AG04449 (cell line): ENCODE measurements around the gene HHLA2.

Source experiments
- CTCF ChIA-PET: fragments of 350-600 bp; formaldehyde crosslinking; extraction: SDS; loops from one replicate; lab custom pipeline; 2021; ENCODE audit warnings: antibody characterized with exemption; lab: Yijun Ruan, JAX
- POLR2A ChIA-PET: fragments of 400-600, 350-600 bp; formaldehyde crosslinking; extraction: SDS; loops from one replicate; lab custom pipeline; 2020; ENCODE audit warnings: antibody characterized with exemption, inconsistent platforms; lab: Yijun Ruan, JAX
- DNase-seq: peaks from one replicate; pipeline ENCODE4 v3.0.0-alpha.2; 2010; ENCODE audit warnings: low read depth, low spot score
- H3K4me3 ChIP-seq: 2 replicates; pipeline ENCODE4 v1.5.1; 2011; ENCODE audit warnings: low read depth, mild to moderate bottlenecking, control low read depth, low read length
- TF ChIP-seq, protein P1 (sequence below): IDR thresholded peaks from one replicate; pipeline ENCODE4 v1.5.1; 2011; ENCODE audit warnings: mild to moderate bottlenecking, moderate library complexity, low read length, control low read depth, inconsistent platforms; ENCODE audit not compliant: insufficient read depth; ENCODE audit errors: missing control alignments

HHLA2 gene

DNA sequence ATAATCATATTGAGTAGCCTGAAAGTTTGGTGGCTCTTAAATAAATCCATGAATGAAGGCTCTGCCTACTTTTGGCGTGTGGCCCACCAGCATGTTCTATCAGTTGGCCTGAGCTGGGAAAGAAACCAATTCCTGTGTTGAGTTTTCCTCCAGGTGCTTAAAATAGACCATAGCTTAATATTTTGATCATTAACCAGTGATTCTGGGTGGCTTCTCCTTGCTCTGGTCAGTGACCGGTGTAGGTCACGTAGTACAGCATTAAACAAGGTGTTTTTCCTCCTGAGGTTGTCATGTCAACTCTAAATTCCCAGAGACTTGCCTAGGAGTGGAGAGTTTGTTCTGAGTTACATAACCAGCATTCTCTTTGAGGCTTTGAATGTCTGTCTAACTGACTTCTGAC, 1.3 kb downstream of the HHLA2 start:
- no peak overlapping the region for H3K4me3 ChIP-seq
- CTCF ChIA-PET, result no interaction called here
- no peak for DNase-seq
- POLR2A ChIA-PET, result no interaction called here
- TF ChIP-seq, protein P1, sequence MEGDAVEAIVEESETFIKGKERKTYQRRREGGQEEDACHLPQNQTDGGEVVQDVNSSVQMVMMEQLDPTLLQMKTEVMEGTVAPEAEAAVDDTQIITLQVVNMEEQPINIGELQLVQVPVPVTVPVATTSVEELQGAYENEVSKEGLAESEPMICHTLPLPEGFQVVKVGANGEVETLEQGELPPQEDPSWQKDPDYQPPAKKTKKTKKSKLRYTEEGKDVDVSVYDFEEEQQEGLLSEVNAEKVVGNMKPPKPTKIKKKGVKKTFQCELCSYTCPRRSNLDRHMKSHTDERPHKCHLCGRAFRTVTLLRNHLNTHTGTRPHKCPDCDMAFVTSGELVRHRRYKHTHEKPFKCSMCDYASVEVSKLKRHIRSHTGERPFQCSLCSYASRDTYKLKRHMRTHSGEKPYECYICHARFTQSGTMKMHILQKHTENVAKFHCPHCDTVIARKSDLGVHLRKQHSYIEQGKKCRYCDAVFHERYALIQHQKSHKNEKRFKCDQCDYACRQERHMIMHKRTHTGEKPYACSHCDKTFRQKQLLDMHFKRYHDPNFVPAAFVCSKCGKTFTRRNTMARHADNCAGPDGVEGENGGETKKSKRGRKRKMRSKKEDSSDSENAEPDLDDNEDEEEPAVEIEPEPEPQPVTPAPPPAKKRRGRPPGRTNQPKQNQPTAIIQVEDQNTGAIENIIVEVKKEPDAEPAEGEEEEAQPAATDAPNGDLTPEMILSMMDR, result no peak

DNA sequence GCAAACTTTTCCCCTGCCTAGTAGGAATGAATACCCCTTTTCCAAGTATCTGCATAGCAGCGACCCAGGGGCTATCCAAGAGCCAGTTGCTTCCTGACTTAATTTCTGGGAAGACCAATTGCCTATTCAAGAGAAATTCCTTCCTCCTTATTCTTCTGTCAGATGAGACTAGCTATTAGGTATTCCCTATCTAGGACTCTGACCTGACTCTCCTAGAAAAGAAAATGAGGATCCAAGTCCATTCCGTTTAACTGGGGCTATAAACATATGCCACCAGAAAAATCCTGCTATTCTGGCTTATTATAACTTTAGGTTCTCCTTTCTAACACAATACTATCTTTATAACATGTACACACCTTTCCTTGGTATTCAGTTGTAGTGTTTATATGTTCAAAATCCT, 1.7 kb downstream of the HHLA2 start:
- ChIA-PET CTCF (no interaction called here), POLR2A (no interaction called here)
- no peak overlapping the region for H3K4me3 ChIP-seq
- TF ChIP-seq, protein P1, result no peak
- DNase-seq, result no peak

DNA sequence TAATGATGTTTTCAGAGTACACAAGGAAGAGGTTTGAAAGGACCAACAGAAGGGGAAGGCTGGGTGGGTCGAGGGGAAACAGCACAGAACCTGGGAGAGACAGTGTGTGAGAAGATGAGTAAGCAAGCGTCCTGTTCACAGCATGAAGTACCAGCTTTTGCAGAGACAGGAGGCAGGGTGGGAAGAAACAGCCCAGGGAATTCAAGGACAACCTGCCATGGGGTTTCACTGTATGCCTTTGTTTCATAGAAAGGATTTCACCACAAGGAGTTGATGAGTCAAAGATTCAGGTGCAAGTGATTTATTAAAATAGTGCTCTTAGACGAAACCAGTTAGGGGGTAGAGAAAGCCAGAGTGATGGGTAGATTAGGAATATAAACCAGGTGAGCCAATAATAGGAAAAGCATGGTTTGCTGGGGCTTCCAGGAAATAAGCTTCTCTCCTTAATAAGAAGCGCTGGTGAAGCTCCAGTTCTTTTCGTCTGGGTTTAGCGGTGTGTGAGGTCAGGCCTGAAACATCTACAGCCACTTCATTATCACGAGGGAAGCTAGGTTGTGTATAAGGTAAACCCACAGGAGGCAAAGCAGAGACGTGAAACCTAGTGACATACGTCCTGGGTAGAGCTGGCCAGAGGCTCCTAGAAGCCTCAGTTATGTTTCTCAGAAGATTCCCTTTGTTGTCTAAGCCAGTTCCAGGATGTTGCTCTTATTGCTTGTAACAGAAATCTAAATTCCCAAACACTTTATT, 3.9 kb downstream of the HHLA2 start:
- CTCF ChIA-PET, result interaction anchor here (0.7 to 1.3 kb wide), 4 partner anchors 10 to 373 kb away, joined by 3 read pairs; no protein-coding TSS in a partner anchor
- H3K4me3 ChIP-seq, result no peak overlapping the region
- POLR2A ChIA-PET, result no interaction called here
- no peak for DNase-seq
- TF ChIP-seq, protein P1, result no peak

DNA sequence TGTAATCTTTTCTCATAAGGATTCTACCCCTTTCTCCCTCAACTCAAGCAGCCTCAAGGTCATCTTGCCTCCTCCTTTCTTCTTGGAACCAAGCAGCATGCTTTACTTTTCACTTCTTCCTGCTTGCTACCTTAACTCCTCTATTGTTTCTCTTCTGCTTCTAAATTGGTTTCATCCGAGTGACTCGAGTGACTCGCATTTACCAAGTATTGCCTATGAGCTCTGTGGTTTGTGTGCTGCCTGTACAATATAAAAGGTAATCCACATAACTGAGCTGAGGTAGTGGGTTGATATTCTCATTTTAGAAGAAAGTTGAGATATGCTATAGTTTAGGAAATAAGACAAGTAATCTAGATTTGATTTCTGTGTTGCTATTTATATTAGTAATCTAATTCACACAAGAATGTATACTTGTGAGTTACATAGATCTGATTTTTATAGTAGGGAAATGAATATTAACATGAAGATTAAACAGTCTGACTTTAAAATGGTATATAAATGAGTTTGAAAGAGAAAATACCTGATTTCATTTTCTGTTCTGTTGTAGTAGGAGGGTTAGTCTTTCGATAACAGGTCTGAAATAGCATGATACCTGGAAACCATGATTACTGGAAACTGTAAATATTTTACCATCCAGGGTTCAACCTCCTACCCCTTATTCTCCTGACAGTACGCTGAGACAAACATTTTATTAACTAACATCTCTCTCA, 5.5 kb downstream of the HHLA2 start:
- ChIA-PET CTCF (interaction anchor here (1.3 kb wide), 1 partner anchor 21 kb away, joined by 3 read pairs; no protein-coding TSS in a partner anchor), POLR2A (no interaction called here)
- TF ChIP-seq, protein P1, result no peak
- no peak overlapping the region for H3K4me3 ChIP-seq
- no peak for DNase-seq

DNA sequence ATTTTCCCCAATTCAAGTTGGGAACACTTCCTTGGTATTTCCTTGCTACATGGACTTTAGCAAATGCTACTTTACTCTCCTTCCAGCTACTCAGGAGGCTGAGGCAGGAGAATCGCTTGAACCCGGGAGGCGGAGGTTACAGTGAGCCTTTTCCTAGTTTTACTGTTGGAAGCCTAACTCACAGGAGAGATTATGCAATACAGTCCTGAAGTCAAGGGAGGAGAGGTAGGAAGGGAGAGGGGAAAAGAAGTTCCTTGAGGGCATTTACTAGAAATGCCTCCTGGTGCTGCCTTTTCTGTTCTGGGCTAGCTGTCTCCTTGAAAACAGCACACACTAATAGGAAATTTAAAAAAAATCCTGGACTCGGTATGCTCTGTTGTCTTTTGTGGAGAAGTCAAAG, 6.2 kb downstream of the HHLA2 start:
- no peak for DNase-seq
- TF ChIP-seq, protein P1, result no peak
- ChIA-PET CTCF (no interaction called here), POLR2A (no interaction called here)
- no peak overlapping the region for H3K4me3 ChIP-seq

DNA sequence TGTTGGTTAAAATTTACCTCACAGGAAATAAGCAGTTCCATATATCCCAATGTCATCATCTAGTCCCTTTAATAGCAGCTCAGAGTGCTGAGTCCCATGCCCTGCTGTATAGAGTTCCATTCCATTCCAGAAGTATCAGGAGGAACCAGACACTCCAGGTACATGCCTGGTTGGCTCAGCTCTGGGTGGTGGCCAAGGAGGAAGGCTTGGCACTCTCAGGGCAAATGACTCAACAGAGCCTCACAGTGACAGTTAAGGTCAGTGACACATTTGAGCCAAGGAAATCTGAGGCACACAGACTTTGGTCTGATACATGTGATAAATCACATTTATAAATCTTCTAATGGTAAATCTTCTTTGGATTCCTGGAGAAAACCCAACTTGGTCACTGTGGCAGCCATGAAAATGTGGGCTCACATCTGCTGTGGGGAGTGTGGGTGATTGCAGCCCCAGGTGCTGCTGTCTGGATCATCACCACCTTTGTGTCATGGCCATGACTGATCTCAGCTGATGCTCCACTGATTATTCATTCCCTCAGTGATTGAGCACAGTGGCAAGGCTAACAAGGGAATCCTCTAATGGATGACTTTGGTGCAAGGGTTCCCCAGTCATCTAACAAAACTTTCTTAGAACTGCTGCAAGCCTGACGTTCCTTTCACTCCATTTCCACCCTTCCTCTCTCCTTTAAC, 9.3 kb downstream of the HHLA2 start:
- ChIA-PET POLR2A (no interaction called here), CTCF (no interaction called here)
- TF ChIP-seq, protein P1, result no peak
- H3K4me3 ChIP-seq, result no peak overlapping the region
- no peak for DNase-seq
